Hepatocyte (in vitro differentiated cells): Measurements from ENCODE around the gene STX8.

Source experiments
- CTCF ChIP-seq: fragments of 200-600 bp; sonication (generic); IDR thresholded peaks from 2 replicates; pipeline ENCODE4 v1.5.1; 2016; ENCODE audit warnings: antibody characterized with exemption, mild to moderate bottlenecking; ENCODE audit not compliant: poor library complexity
- EZH2 ChIP-seq: fragments of 200-600 bp; sonication (generic); IDR thresholded peaks from 2 replicates; pipeline ENCODE4 v1.6.1; 2016; ENCODE audit warnings: antibody characterized with exemption, mild to moderate bottlenecking, borderline replicate concordance
- EZH2phosphoT487 ChIP-seq: fragments of 200-600 bp; sonication (generic); IDR thresholded peaks from one replicate; pipeline ENCODE4 v1.6.1; 2018; ENCODE audit warnings: antibody characterized with exemption, mild to moderate bottlenecking, low read depth, moderate library complexity; ENCODE audit not compliant: unreplicated experiment, severe bottlenecking

DNA sequence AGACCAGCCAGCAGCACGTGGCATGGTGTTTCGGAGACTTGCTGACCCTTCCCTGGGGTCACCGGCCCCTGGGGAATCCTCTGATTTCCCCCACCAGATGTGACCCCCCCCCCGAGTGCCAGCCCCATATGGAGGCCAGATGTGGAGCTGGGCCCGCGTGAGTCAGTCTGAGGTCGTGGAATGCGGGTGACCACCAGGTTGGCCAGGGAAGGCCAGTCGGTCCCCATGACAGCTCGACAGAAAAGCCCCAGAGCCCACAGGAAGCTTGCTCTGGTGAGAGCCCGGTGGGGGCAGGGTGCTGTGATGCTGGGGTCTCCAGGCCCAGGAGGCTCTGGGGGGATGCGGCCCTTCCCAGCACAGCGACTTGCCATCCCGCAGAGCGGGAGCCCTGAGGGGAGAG lies 345.3 kb downstream of the STX8 start:
- TF ChIP-seq EZH2 (no peak), CTCF (no peak), EZH2phosphoT487 (no peak)
